ENCODE measurements around the gene CACNG4.
A peak's percentile ranks its signal among the peaks of the same experiment; 100 is the strongest.
"Not testable (repeated sequence)": the region's sequence is repeated elsewhere in the genome, so short reads cannot be mapped to it uniquely, and the experiment has no call there.

The CACNG4 gene

DNA sequence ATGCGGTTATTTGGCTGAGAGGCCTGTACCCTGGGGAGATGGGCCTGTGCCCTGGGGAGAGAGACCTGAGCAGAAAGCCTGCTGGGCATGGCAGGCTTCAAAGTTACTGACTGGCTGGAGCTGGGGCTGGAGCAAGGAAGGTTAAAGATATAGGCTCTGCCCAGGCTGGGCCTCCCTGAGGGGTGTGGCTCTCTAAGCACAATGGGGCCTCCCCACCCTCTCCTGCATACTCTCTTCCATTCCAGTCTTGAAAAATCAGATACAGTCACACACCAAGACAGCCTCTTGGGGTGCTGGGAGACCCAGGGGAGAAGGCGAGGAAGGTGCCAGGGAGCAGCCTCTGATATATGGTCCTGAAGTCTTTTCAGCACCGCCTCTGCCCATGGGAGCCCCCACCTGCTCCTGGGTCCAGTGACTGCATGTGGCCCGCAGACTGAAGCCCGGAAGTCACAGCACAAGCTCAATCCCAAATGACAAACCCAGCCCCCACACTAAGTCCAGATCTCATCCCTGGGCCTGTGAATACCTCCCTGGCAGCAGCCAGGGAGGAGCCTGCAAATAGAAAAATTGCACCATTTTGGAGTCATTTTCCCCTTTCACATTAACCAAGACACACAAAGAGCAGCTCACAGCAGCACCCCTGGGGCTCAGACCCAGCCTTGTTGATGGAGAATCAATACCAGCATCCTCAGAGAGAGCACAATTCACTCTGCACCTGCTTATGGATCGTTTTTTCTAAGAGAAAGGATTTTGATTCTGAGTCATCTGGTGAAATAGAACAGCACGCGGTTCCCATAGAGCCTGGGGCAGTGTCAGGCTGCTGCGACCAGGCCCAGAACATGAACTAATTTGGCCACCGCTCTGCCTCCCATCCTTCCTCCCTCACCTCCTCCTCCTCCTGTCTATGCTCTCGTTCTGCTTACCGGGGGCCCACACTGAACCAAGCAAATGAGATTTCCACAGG is 54.2 kb downstream of the CACNG4 start:
- DNase-seq (ENCODE audit: low spot score), result no peak

DNA sequence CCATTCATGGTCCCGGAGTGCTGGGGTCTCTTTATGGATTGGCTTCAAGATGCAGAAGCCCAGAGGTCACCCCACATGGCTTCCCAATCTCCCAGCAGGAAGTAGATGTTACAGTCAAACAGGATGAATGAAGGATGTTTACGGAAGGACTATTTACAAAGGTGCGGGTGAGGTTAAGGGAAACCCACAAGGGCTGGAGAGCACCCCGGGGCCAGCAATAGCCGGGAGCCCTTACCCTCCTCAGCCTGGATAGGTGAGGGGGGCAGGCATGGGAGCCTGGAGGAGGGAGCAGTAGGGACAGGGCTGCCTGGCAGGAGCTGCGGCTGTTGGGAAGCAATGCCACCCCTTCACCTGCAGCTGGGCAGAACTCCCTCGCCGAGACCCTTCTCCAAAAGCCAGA is 55.3 kb downstream of the CACNG4 start:
- DNase-seq (ENCODE audit: low spot score), result no peak

DNA sequence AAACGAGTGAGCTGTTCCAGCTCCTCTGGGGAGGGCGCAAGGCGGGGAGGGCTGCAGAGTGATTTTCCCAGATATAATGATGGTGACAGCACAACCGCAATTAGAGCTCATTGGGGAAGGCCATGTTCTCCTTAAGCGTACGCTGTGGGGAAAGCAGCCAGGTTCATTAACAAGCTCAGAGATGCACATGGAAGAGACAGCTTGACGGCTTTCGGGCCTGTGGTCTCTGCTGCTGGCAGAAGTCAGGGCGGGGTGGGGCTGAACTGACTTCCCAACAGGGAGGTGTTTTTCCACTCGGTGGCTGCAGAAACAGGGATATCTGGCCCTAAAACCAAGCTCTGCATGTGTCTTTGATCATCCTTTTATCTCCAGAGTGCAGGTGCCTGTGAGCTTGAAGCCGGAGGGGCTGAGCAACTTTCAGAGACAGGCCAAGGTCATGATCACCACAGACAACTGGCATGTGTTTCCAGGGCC is 55.8 kb downstream of the CACNG4 start:
- peak; percentile 19 for DNase-seq (ENCODE audit: low spot score)

DNA sequence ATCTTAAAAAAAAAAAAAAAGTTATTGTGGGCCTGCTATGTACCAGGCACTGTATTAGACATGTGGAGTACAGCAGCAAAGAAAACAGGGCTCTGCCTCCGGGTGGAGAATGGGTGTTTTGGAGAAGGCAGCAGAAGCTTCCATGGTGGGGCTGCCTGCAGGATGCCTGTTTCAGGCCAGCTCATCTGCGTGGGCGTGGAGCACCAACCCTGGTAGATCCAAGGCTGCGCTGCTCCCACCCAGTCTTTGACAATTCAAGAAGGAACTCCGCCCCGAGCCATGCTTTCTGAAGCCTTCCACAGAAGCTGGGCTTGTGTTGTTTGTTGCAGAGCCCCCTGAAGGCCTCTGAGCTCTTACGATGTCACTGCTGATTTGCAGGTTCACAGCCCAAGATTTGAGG is 56.7 kb downstream of the CACNG4 start:
- DNase-seq (ENCODE audit: low spot score), result peak; percentile 58

GRCh38 chr17:67021743-67022450 is 57.4 kb downstream of the CACNG4 start:
- DNase-seq (ENCODE audit: low spot score), result no peak

GRCh38 chr17:67022451-67022810 is 57.9 kb downstream of the CACNG4 start:
- peak; percentile 22 for DNase-seq (ENCODE audit: low spot score)

- no peak for DNase-seq (ENCODE audit: low spot score)
Observed at GRCh38 chr17:67024736-67025135, 60.2 kb downstream of the CACNG4 start.

- no peak for DNase-seq (ENCODE audit: low spot score)
Observed at GRCh38 chr17:67025216-67025792, 60.8 kb downstream of the CACNG4 start.

DNA sequence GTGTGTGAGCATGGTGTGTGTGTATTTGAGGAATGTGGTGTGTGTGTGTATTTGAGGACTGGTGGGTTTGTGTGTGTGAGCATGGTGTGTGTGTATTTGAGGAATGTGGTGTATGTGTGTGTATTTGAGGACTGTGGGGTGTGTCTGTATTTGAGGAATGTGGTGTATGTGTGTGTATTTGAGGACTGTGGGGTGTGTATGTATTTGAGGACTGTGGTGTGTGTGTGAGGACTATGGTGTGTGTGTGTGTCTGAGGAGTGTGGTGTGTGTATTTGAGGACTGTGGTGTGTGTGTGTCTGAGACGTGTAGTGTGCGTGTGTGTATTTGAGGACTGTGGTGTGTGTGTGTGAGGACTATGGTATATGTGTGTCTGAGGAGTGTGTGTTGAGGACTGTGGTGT is 61.8 kb downstream of the CACNG4 start:
- DNase-seq (ENCODE audit: low spot score), result no peak

- DNase-seq (ENCODE audit: low spot score), result no peak
Observed at GRCh38 chr17:67027031-67027628, 62.6 kb downstream of the CACNG4 start.

- DNase-seq (ENCODE audit: low spot score), result no peak
Observed at GRCh38 chr17:67030641-67031040, 66.1 kb downstream of the CACNG4 start.

DNA sequence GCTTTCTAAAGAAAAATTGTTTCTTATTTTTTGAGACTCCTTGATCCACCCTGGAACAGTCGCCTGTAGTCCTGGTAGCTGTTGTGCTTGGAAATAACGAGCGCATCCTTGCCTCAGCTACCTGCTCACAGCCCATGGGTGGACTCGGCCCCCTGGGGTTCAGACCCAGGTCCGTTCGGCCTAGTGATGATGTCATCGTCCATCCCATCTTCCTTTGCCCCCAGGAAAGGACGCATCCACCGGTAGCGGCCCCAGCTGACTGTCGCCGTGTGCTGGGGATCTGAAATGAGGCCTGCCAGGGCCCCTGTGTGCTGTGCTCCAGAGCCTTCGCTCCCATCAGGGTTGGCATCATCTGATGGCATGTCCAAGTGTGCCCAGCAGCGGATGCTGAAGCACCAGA is 67.9 kb downstream of the CACNG4 start:
- no peak for DNase-seq (ENCODE audit: low spot score)

GRCh38 chr17:67032985-67033384 is 68.5 kb downstream of the CACNG4 start:
- DNase-seq (ENCODE audit: low spot score), result no peak

- DNase-seq (ENCODE audit: low spot score), result no peak
Observed at GRCh38 chr17:67033613-67034012, 69.1 kb downstream of the CACNG4 start.

- DNase-seq (ENCODE audit: low spot score), result no peak
Observed at GRCh38 chr17:67035131-67036083, 70.9 kb downstream of the CACNG4 start.

DNA sequence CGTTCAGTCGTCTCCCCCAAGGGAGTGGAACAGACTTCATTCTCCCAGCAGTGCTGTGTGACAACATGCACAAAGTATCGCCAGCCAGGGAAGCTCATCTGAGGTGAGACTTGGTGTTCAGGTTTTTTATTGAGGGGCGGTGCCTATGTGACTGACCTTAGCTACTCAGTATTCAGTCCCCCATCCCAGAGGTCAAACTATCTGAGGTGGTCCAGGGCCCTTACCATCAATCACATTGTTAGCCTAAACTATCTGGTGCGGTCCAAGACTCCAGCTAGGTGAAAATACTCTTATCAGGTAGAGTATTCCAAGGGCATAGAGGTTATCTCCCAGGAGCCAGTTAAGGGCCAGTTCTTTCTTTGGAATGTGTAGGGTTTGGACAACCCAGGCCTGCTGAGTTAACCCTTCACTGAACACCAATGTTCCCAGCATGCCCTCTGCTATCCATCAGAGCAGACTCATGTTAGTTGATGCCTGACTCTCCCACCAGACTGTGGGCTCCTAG is 74.4 kb downstream of the CACNG4 start:
- no peak for DNase-seq (ENCODE audit: low spot score)

DNA sequence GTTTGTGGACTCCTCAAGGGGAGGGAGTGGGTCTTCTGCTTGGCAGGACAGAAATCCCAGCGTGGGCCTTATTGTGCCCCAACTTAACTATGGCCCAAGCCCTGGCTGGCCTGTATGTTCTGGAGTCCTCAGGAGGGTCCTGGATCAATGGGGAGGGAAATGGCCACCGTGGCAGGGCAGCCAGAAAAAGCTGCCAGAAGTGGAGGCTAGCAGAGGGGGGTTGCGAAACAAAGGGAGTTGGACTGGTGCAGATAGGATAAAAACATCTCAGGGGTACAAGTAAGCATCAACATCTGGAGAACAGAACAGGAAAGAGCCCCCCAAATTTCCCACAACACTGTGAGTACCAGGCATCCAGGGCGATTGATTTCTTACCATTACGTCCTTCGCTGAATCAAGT is 76.1 kb downstream of the CACNG4 start:
- no peak for DNase-seq (ENCODE audit: low spot score)

- DNase-seq (ENCODE audit: low spot score), result not testable (repeated sequence)
Observed at GRCh38 chr17:67041119-67041518, 76.6 kb downstream of the CACNG4 start.

DNA sequence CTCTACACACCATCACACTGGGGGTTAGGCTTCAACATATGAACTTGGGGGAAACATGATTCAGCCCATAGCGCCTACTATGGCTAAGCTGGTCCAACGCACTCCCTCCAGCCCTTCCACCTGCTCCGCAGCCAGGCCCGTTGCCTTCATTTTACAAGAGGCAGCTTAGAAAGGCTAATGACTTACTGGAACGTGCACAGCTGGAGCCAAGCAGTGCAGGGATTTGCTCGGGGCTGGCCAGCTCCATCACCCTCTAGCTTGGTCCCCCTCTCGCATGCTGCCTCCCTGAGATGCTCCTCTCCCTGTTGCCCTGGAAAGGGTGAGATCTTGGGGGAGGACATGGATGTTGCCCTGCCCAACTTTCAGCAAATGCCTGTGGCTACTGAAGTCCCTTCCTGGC is 77.0 kb downstream of the CACNG4 start:
- DNase-seq (ENCODE audit: low spot score), result no peak

DNA sequence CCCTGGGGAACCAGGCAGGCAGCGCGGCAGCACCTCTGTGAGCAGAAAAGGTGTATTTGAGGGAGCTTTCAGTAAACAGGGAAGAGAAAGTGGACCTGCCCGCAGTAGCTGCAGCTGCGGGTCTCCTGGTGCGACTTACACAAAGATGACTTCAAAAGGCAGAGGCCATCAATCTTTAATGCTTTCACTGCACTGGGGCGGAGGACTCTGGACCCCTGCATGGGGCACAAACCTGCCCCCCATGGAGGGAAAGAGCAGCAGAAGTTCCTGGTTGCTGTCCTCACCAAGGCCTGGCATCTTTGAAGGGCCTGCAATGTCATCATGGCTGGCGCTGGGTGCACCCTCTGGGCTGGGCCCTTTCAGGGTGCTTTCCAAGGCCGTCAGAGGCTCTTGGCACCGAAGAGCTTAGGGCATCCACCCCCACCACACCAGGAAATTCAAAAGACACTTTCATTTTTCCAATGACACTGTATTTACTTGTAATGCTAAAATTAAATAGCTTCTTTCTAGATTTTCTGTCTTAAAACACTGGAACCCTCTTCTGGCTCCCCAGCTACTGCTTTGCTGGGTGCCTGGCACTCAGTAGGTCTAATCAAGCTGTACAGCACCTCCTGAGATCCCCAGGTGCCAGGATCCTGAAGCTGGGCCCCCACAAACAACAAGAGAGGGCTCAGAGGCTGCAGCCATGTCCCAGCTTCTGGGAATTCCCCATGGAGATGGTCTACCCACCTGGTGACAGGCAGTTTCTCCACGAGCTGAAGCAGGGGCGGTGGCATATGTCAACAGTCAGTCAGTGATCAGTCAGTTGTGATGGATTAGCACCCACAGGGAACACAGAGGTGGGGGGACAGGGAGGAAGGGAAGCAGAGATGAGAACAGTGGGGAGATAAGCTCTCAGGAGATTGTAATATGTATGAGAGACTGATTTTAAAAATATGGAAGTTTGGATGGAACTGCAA is 77.7 kb downstream of the CACNG4 start:
- peak; percentile 76 for DNase-seq (ENCODE audit: low spot score)

Data from putamen (tissue), 1 donor.